Natural killer cell (primary cell): Measurements from ENCODE around the gene KCNMB2. TPM values are rescaled to one million over a fixed set of nuclear protein-coding genes. Genes with fewer than 3 reads are reported as not detected.

Experiments used
- ATAC-seq, 3 donors: fragments of 150-1000 bp in 2 of 3; fragments of 200-7000 bp in 1 of 3; cut with Tn5 transposase; 1 replicate in 1 of 3; 2 replicates in 2 of 3; pipeline ENCODE4 v1.10.0; 2021; ENCODE audit warnings: mild to moderate bottlenecking in 2 of 3, moderate library complexity in 2 of 3
- DNase-seq, 2 donors: peaks; one replicate each; pipeline versions ENCODE4 v3.0.0 to v3.0.0-alpha.2; 2013 to 2021; ENCODE audit warnings: mixed read lengths in 1 of 2
- H3K27ac ChIP-seq: one replicate; pipeline ENCODE4 v1.5.1; 2013; ENCODE audit warnings: mild to moderate bottlenecking, low read length
- H3K27me3 ChIP-seq: one replicate; pipeline ENCODE4 v1.6.1; 2013; ENCODE audit warnings: low read length; ENCODE audit not compliant: control insufficient read depth, insufficient read depth
- H3K36me3 ChIP-seq: one replicate; pipeline ENCODE4 v1.6.1; 2013; ENCODE audit warnings: low read length; ENCODE audit not compliant: control insufficient read depth, insufficient read depth
- H3K4me1 ChIP-seq: one replicate; pipeline ENCODE4 v1.6.1; 2013; ENCODE audit warnings: low read length; ENCODE audit not compliant: control insufficient read depth, insufficient read depth
- H3K4me3 ChIP-seq: one replicate; pipeline ENCODE4 v1.5.1; 2013; ENCODE audit warnings: low read length
- H3K9me3 ChIP-seq: one replicate; pipeline ENCODE4 v1.6.1; 2013; ENCODE audit warnings: low read length; ENCODE audit not compliant: control insufficient read depth, insufficient read depth
- H3K27ac Mint-ChIP-seq, 2 donors: one replicate each; pipeline ENCODE4 v1.8.0; 2022; ENCODE audit warnings: mild to moderate bottlenecking in 2 of 2, mixed read lengths in 2 of 2, moderate library complexity in 1 of 2
- H3K27me3 Mint-ChIP-seq, 2 donors: one replicate each; pipeline ENCODE4 v1.8.0; 2022; ENCODE audit warnings: low read depth in 2 of 2, mixed read lengths in 2 of 2
- H3K36me3 Mint-ChIP-seq: one replicate; pipeline ENCODE4 v1.8.0; 2022; ENCODE audit warnings: mixed read lengths
- H3K4me1 Mint-ChIP-seq, 2 donors: one replicate each; pipeline ENCODE4 v1.8.0; 2022; ENCODE audit warnings: mixed read lengths in 2 of 2
- H3K4me3 Mint-ChIP-seq: one replicate; pipeline ENCODE4 v1.8.0; 2022; ENCODE audit warnings: mild to moderate bottlenecking, moderate library complexity, mixed read lengths
- H3K9me3 Mint-ChIP-seq, 2 donors: one replicate each; pipeline ENCODE4 v1.8.0; 2022; ENCODE audit warnings: mixed read lengths in 2 of 2
- CTCF ChIP-seq: fragments of 200-600 bp; IDR thresholded peaks from one replicate; pipeline ENCODE4 v1.8.0; 2022; ENCODE audit warnings: antibody characterized with exemption
- WGBS: methylation state at CpG from one replicate; pipeline ENCODE4 v1.1.7; 2013; ENCODE audit warnings: missing lambda C conversion rate; ENCODE audit not compliant: insufficient coverage; 5-methylcytosine and 5-hydroxymethylcytosine counted together
- intact Hi-C: fragments of 100-400 bp; cut with micrococcal nuclease; formaldehyde crosslinking; loops from one replicate; pipeline ENCODE4 v1.14.2; 2022
- total RNA-seq, 4 donors: library from RNA; stranded (reverse); fragments of 120-200 nt in 1 of 4; gene quantifications; one replicate each; pipeline versions ENCODE4 v1.2.3 to v1.2.4, GENCODE V29; 2013 to 2022

Gene KCNMB2
- total RNA-seq, 3 donors from 2014 or later (not counting 1 experiment from before 2014, with no cell fraction given), result not detected

GRCh38 chr3:178837512-178837911, 301.3 kb downstream of the KCNMB2 start:
- no peaks in the 10 kb centered on the region for H3K4me1 ChIP-seq
- Mint-ChIP-seq H3K36me3 (no peaks in the 10 kb centered on the region), H3K27ac (no peak overlapping the region), H3K9me3 (peaks cover 12 to 21% of the 10 kb centered on the region in 2 donors), H3K27me3 (no peaks in the 10 kb centered on the region), H3K4me1 (no peaks in the 10 kb centered on the region), H3K4me3 (no peak overlapping the region)
- no peak for TF ChIP-seq CTCF
- DNase-seq (no peak), ATAC-seq (no peak)
- no peaks in the 10 kb centered on the region for H3K9me3 ChIP-seq
- no peak overlapping the region for H3K27ac ChIP-seq
- H3K36me3 ChIP-seq, result no peaks in the 10 kb centered on the region
- intact Hi-C loops, result no loop called here
- no peaks in the 10 kb centered on the region for H3K27me3 ChIP-seq
- no peak overlapping the region for H3K4me3 ChIP-seq

- H3K36me3 Mint-ChIP-seq, result no peaks in the 10 kb centered on the region
- H3K4me3 ChIP-seq, result no peak overlapping the region
- H3K4me1 Mint-ChIP-seq, result no peaks in the 10 kb centered on the region
Observed at GRCh38 chr3:178840586-178840985, 304.4 kb downstream of the KCNMB2 start.

GRCh38 chr3:178841011-178841410, 304.8 kb downstream of the KCNMB2 start:
- H3K36me3 Mint-ChIP-seq, result no peaks in the 10 kb centered on the region
- intact Hi-C loops, result no loop called here
- H3K4me1 Mint-ChIP-seq, result no peaks in the 10 kb centered on the region
- Histone ChIP-seq H3K36me3 (no peaks in the 10 kb centered on the region), H3K4me3 (no peak overlapping the region), H3K27me3 (no peaks in the 10 kb centered on the region), H3K27ac (no peak overlapping the region), H3K4me1 (no peaks in the 10 kb centered on the region), H3K9me3 (no peaks in the 10 kb centered on the region)
- no peak for ATAC-seq
- no peak for DNase-seq
- TF ChIP-seq CTCF, result no peak
- peaks cover 12 to 21% of the 10 kb centered on the region in 2 donors for H3K9me3 Mint-ChIP-seq
- H3K4me3 Mint-ChIP-seq, result no peak overlapping the region
- no peak overlapping the region for H3K27ac Mint-ChIP-seq
- no peaks in the 10 kb centered on the region for H3K27me3 Mint-ChIP-seq

More at GRCh38 chr3:178840586-178840985, 304.4 kb downstream of the KCNMB2 start:
- peaks cover 12 to 21% of the 10 kb centered on the region in 2 donors for H3K9me3 Mint-ChIP-seq
- intact Hi-C loops, result no loop called here
- no peak for DNase-seq
- Histone ChIP-seq H3K27ac (no peak overlapping the region), H3K9me3 (no peaks in the 10 kb centered on the region), H3K27me3 (no peaks in the 10 kb centered on the region), H3K4me1 (no peaks in the 10 kb centered on the region), H3K36me3 (no peaks in the 10 kb centered on the region)
- no peak for TF ChIP-seq CTCF
- no peak overlapping the region for H3K27ac Mint-ChIP-seq
- no peaks in the 10 kb centered on the region for H3K27me3 Mint-ChIP-seq
- no peak for ATAC-seq
- H3K4me3 Mint-ChIP-seq, result no peak overlapping the region

- H3K9me3 Mint-ChIP-seq, result peaks cover 8 to 13% of the 10 kb centered on the region in 2 donors
- Histone ChIP-seq H3K4me3 (no peak overlapping the region), H3K4me1 (no peaks in the 10 kb centered on the region), H3K27ac (no peak overlapping the region), H3K9me3 (no peaks in the 10 kb centered on the region), H3K27me3 (no peaks in the 10 kb centered on the region), H3K36me3 (no peaks in the 10 kb centered on the region)
- no peak for DNase-seq
- H3K4me3 Mint-ChIP-seq, result no peak overlapping the region
- no peaks in the 10 kb centered on the region for H3K36me3 Mint-ChIP-seq
- intact Hi-C loops, result no loop called here
- no peak for TF ChIP-seq CTCF
- 100% methylated on average over 1 of the region's 2 CpGs for WGBS
- ATAC-seq, result no peak
- H3K4me1 Mint-ChIP-seq, result no peaks in the 10 kb centered on the region
- H3K27ac Mint-ChIP-seq, result no peak overlapping the region
- no peaks in the 10 kb centered on the region for H3K27me3 Mint-ChIP-seq
Observed at GRCh38 chr3:178844916-178845315, 308.7 kb downstream of the KCNMB2 start.
